Ascending aorta (tissue), 2 donors: ENCODE results near the gene RETN. TPM values are rescaled to one million over a fixed set of nuclear protein-coding genes. Genes with fewer than 3 reads are reported as not detected.

ENCODE experiments used
- DNase-seq, 2 donors: peaks; one replicate each; pipeline ENCODE4 v3.0.0-alpha.2; 2019; ENCODE audit warnings: low spot score in 2 of 2
- H3K27ac ChIP-seq, 2 donors: fragments of 200-600 bp; sonication (generic); one replicate each; pipeline ENCODE4 v1.5.1; 2016 to 2017; ENCODE audit warnings: mild to moderate bottlenecking in 1 of 2
- H3K27me3 ChIP-seq: fragments of 200-600 bp; sonication (generic); one replicate; pipeline ENCODE4 v1.5.1; 2017
- H3K36me3 ChIP-seq, 2 donors: fragments of 200-600 bp; sonication (generic); one replicate each; pipeline ENCODE4 v1.5.1; 2016
- H3K4me1 ChIP-seq, 2 donors: fragments of 200-600 bp; sonication (generic); one replicate each; pipeline ENCODE4 v1.5.1; 2016 to 2017; ENCODE audit warnings: mild to moderate bottlenecking in 1 of 2
- H3K4me3 ChIP-seq, 2 donors: fragments of 200-600 bp; sonication (generic); one replicate each; pipeline ENCODE4 v1.5.1; 2016 to 2017; ENCODE audit warnings: mild to moderate bottlenecking in 1 of 2
- H3K9me3 ChIP-seq, 2 donors: fragments of 200-600 bp; sonication (generic); one replicate each; pipeline ENCODE4 v1.5.1; 2016
- intact Hi-C: fragments of 100-400 bp; cut with DNase I; formaldehyde crosslinking; loops from one replicate; pipeline ENCODE4 v1.15.1; 2023
- total RNA-seq: library from RNA; depleted of rRNA; stranded (reverse); fragments of >200 nt; gene quantifications from one replicate; pipeline ENCODE4 v1.1.0, GENCODE V29; 2016
- TF ChIP-seq, protein P1 (sequence below), 3 experiments: fragments of 200-600 bp in 2 of 3; fragments of 450-650 bp in 1 of 3; sonication (generic) in 2 of 3; IDR thresholded peaks; one replicate each; pipeline ENCODE4 v1.5.1; 2016 to 2019; ENCODE audit warnings: antibody characterized with exemption in 3 of 3, mild to moderate bottlenecking in 1 of 3, moderate library complexity in 1 of 3

Gene RETN
- total RNA-seq, 1 donor from 2014 or later = not detected

GRCh38 chr19:7692417-7693088 lies 23.7 kb downstream of the RETN start:
- DNase-seq = no peak
- H3K36me3 ChIP-seq = no peaks in the 10 kb centered on the region
- no peaks in the 10 kb centered on the region for H3K27me3 ChIP-seq
- no peak overlapping the region for H3K27ac ChIP-seq
- H3K9me3 ChIP-seq = no peaks in the 10 kb centered on the region
- intact Hi-C loops = no loop called here
- TF ChIP-seq, protein P1, sequence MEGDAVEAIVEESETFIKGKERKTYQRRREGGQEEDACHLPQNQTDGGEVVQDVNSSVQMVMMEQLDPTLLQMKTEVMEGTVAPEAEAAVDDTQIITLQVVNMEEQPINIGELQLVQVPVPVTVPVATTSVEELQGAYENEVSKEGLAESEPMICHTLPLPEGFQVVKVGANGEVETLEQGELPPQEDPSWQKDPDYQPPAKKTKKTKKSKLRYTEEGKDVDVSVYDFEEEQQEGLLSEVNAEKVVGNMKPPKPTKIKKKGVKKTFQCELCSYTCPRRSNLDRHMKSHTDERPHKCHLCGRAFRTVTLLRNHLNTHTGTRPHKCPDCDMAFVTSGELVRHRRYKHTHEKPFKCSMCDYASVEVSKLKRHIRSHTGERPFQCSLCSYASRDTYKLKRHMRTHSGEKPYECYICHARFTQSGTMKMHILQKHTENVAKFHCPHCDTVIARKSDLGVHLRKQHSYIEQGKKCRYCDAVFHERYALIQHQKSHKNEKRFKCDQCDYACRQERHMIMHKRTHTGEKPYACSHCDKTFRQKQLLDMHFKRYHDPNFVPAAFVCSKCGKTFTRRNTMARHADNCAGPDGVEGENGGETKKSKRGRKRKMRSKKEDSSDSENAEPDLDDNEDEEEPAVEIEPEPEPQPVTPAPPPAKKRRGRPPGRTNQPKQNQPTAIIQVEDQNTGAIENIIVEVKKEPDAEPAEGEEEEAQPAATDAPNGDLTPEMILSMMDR (IDR thresholded peaks at IDR 0.05) = no peak
- H3K4me1 ChIP-seq = no peaks in the 10 kb centered on the region
- H3K4me3 ChIP-seq = no peak overlapping the region

DNA sequence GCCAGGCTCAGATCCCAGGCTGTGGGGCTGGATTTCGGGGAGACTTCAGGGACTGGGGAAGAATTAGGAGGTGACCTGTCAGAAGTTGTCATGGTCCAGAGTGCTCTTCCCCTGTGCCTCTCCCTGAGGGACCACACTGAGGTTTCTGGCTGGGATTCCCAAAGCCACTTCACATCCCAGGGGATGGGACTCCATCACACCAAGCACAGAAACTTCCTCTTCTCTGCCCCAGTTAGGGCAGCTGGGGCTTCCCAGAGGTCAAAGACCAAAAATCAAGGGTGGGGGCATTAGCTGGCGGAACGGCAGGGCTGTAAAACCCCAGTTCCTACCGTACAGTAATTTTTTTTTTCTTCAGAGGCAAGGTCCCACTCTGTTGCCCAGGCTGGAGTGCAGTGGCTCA lies 25.6 kb downstream of the RETN start:
- no peaks in the 10 kb centered on the region for H3K9me3 ChIP-seq
- H3K27ac ChIP-seq = no peak overlapping the region
- no peaks in the 10 kb centered on the region for H3K27me3 ChIP-seq
- no peaks in the 10 kb centered on the region for H3K36me3 ChIP-seq
- DNase-seq = no peak
- TF ChIP-seq, protein P1 (IDR thresholded peaks at IDR 0.05) = no peak
- no peaks in the 10 kb centered on the region for H3K4me1 ChIP-seq
- intact Hi-C loops = no loop called here
- H3K4me3 ChIP-seq = no peak overlapping the region

DNA sequence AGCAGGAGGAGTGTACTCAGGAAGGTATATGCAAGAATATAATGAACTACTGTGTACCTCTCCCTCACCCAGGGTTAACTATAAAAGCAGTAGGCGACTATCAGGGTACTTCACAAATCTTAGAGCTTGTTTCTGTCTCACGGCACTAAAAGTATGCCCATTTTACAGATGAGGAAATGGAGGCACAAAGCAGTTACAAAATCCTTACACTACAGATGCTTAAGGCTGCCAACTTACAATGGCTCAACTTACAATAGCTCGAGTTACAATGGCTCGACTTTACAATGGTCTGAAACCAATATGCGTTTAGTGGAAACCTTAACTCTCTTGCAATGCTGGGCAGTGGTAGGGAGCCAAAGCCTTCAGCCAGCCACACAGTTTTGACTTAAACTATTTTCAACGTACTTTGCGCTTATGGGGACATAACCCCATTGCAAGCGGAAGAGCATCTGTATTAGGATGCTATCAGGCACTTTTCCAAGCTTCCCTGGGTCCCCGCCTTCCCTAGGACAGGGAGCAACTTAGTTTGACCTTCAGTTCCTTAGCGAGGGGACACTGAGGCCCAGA lies 29.0 kb downstream of the RETN start:
- Histone ChIP-seq H3K9me3 (no peaks in the 10 kb centered on the region), H3K4me1 (no peaks in the 10 kb centered on the region), H3K4me3 (no peak overlapping the region), H3K36me3 (no peaks in the 10 kb centered on the region), H3K27ac (no peak overlapping the region), H3K27me3 (no peaks in the 10 kb centered on the region)
- TF ChIP-seq, protein P1 (IDR thresholded peaks at IDR 0.05) = no peak
- no peak for DNase-seq
- intact Hi-C loops = no loop called here

DNA sequence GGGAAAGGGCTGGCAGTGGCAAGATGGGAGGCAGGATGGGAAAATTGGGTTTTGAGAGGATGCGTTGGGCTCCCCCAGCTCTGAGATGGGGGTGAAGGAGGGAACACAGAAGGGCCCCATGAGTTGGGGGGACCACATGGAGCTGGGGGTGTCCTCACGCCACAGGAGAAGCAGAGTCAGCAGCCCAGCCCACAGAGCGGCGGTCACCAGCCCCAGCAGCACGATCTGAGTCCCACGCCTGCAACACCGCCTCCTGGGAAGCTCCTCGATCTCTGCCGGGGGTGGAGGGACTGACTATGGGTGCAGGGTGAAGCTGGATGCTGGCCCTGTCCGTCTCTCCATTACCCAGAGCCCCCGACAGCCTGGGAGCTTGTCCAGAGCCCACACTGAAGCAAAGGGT lies 29.7 kb downstream of the RETN start:
- H3K4me1 ChIP-seq = no peaks in the 10 kb centered on the region
- no peak overlapping the region for H3K27ac ChIP-seq
- TF ChIP-seq, protein P1 (IDR thresholded peaks at IDR 0.05) = no peak
- no peaks in the 10 kb centered on the region for H3K9me3 ChIP-seq
- DNase-seq = no peak
- no peaks in the 10 kb centered on the region for H3K36me3 ChIP-seq
- intact Hi-C loops = no loop called here
- no peak overlapping the region for H3K4me3 ChIP-seq
- no peaks in the 10 kb centered on the region for H3K27me3 ChIP-seq

GRCh38 chr19:7699003-7699402 lies 30.2 kb downstream of the RETN start:
- DNase-seq = no peak
- H3K27me3 ChIP-seq = no peaks in the 10 kb centered on the region
- TF ChIP-seq, protein P1 (IDR thresholded peaks at IDR 0.05) = no peak

More at GRCh38 chr19:7699003-7699402, 30.2 kb downstream of the RETN start:
- no peaks in the 10 kb centered on the region for H3K9me3 ChIP-seq
- no peak overlapping the region for H3K27ac ChIP-seq
- no peaks in the 10 kb centered on the region for H3K36me3 ChIP-seq
- H3K4me1 ChIP-seq = no peaks in the 10 kb centered on the region
- H3K4me3 ChIP-seq = no peak overlapping the region
- intact Hi-C loops = no loop called here
